Measurements from ENCODE around the gene MREG.
"Not testable (repeated sequence)": the region's sequence is repeated elsewhere in the genome, so short reads cannot be mapped to it uniquely, and the experiment has no call there.

MREG gene

GRCh38 chr2:215983581-215984351 is 29.6 kb downstream of the MREG start:
- DNase-seq, result no peak

GRCh38 chr2:215982465-215982875 is 30.9 kb downstream of the MREG start:
- no peak for DNase-seq

- no peak for DNase-seq
These were observed 32.2 kb downstream of the MREG start for GRCh38 chr2:215981115-215981514.

- DNase-seq, result peak; percentile 14
These were observed 33.7 kb downstream of the MREG start for GRCh38 chr2:215979620-215980019.

- no peak for DNase-seq
These were observed 38.5 kb downstream of the MREG start for GRCh38 chr2:215974700-215975429.

- no peak for DNase-seq
These were observed 39.2 kb downstream of the MREG start for GRCh38 chr2:215973954-215974699.

GRCh38 chr2:215973145-215973792 is 40.1 kb downstream of the MREG start:
- no peak for DNase-seq

- no peak for DNase-seq
These were observed 41.7 kb downstream of the MREG start for GRCh38 chr2:215971671-215972070.

GRCh38 chr2:215970894-215971293 is 42.5 kb downstream of the MREG start:
- not testable (repeated sequence) for DNase-seq

- DNase-seq, result no peak
These were observed 42.9 kb downstream of the MREG start for GRCh38 chr2:215970425-215970824.

- DNase-seq, result no peak
These were observed 44.1 kb downstream of the MREG start for GRCh38 chr2:215969131-215969841.

GRCh38 chr2:215968499-215968898 is 44.9 kb downstream of the MREG start:
- DNase-seq, result no peak

GRCh38 chr2:215967590-215968378 is 45.6 kb downstream of the MREG start:
- no peak for DNase-seq

- no peak for DNase-seq
These were observed 46.4 kb downstream of the MREG start for GRCh38 chr2:215966951-215967350.

- DNase-seq, result no peak
These were observed 47.1 kb downstream of the MREG start for GRCh38 chr2:215966274-215966673.

- no peak for DNase-seq
These were observed 47.7 kb downstream of the MREG start for GRCh38 chr2:215965532-215966165.

GRCh38 chr2:215961981-215962380 is 51.4 kb downstream of the MREG start:
- no peak for DNase-seq

GRCh38 chr2:215958257-215958656 is 55.1 kb downstream of the MREG start:
- DNase-seq, result no peak

GRCh38 chr2:215957354-215958122 is 55.8 kb downstream of the MREG start:
- DNase-seq, result not testable (repeated sequence)
